ENCODE measurements around the gene TRAF6. TPM values are rescaled to one million over a fixed set of nuclear protein-coding genes. Genes with fewer than 3 reads are reported as not detected.

TRAF6 gene
- total RNA-seq, 5 donors from 2014 or later (not counting 1 experiment from before 2014, with no cell fraction given) = 17.3 to 26.0 (median 19.4) TPM

DNA sequence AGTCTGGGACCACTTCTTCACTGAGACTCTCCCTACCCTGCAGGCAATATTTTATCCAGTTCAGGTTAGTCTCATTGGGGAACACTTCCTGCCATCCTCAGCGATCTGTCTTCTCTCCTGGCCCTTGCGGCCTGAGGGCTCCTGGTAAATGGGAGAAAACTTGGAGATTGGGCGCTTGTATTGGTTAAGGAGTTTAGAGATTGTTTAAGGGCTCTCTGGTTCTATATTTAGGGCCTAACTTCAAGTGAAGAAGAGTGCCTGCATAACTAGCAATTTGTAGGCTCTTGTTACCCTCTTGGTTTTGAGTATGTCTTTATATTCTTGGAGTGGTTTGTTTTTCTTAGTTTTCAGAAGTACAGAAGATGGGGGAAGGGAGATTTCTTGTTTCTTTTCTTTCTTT is 72.7 kb downstream of the TRAF6 start:
- peaks cover 0 to 3% of the 10 kb centered on the region in 2 donors for H3K27me3 Mint-ChIP-seq
- Histone ChIP-seq H3K27me3 (replicated peaks in 1 of 2; ENCODE audit: control insufficient read depth in 2 of 2, extremely low read depth in 1 of 2, insufficient read depth in 2 of 2, low read length in 1 of 2) (no peaks in the 10 kb centered on the region), H3K36me3 (ENCODE audit: control insufficient read depth in 2 of 2, extremely low read depth in 1 of 2, insufficient read depth in 1 of 2, low read length in 1 of 2) (peaks cover 0 to 63% of the 10 kb centered on the region in 2 donors), H3K4me1 (ENCODE audit: control insufficient read depth in 1 of 2, extremely low read depth in 1 of 2, insufficient read depth in 2 of 2, low read length in 2 of 2) (peaks cover 0 to 7% of the 10 kb centered on the region in 2 experiments), H3K9me3 (no peaks in the 10 kb centered on the region), H3K4me3 (ENCODE audit: control insufficient read depth in 1 of 2, extremely low read depth in 1 of 2, low read length in 1 of 2) (no peak overlapping the region), H3K27ac (ENCODE audit: low read length) (no peak overlapping the region)
- WGBS (ENCODE audit: insufficient coverage) = 100% methylated on average over 1 of the region's 3 CpGs
- ChIA-PET POLR2A (no interaction called here), CTCF (no interaction called here)
- H3K36me3 Mint-ChIP-seq = peaks cover 19% of the 10 kb centered on the region
- peaks cover 0 to 7% (median 0%) of the 10 kb centered on the region in 3 donors for H3K9me3 Mint-ChIP-seq
- H3K4me3 Mint-ChIP-seq = no peak overlapping the region
- ATAC-seq (replicated peaks in 1 of 4) = no peak
- no peak overlapping the region for H3K27ac Mint-ChIP-seq
- DNase-seq = no peak
- H3K4me1 Mint-ChIP-seq = peaks cover 0 to 2% (median 0%) of the 10 kb centered on the region in 3 donors

Other genes with a start within 250 kb of the TRAF6 start
- 10 to 100 TPM; 37.8 to 48.0 (median 40.3) TPM for gene COMMD9, start 220.8 kb downstream of the TRAF6 start, total RNA-seq
- 10 to 100 TPM; 22.3 to 64.0 (median 31.3) TPM for gene PRR5L, start 214.0 kb downstream of the TRAF6 start, total RNA-seq
- gene RAG1, start 57.7 kb upstream of the TRAF6 start, total RNA-seq = under 1 TPM; 0.10 to 0.67 (median 0.39) TPM
- gene IFTAP, start 84.2 kb upstream of the TRAF6 start, total RNA-seq = 1 to 10 TPM in 3 of 5 donors, under 1 TPM in 2; 0.59 to 1.5 (median 1.0) TPM
- not detected for gene RAG2, start 88.0 kb upstream of the TRAF6 start, total RNA-seq

Data from T-cell (primary cell).